Activated CD4-positive, alpha-beta T cell treated with anti-CD3 and anti-CD28 coated beads, Interleukin-2, amount 50 U/mL, for 16 hours (primary cell): Measurements from ENCODE around the gene PLD4.

Experiments
- DNase-seq: peaks from one replicate; pipeline ENCODE4 v3.0.0-alpha.2; 2020

PLD4 gene

GRCh38 chr14:104929268-104930230 lies 4.9 kb downstream of the PLD4 start:
- no peak for DNase-seq

GRCh38 chr14:104930526-104931303 lies 6.0 kb downstream of the PLD4 start:
- DNase-seq: no peak

GRCh38 chr14:104931304-104931770 lies 6.7 kb downstream of the PLD4 start:
- DNase-seq: no peak

GRCh38 chr14:104931771-104932675 lies 7.3 kb downstream of the PLD4 start:
- DNase-seq: no peak

- DNase-seq: peak; percentile 84
These were observed 8.3 kb downstream of the PLD4 start for GRCh38 chr14:104932676-104933631.

GRCh38 chr14:104933746-104934733 lies 9.4 kb downstream of the PLD4 start:
- DNase-seq: no peak

- no peak for DNase-seq
These were observed 10.5 kb downstream of the PLD4 start for GRCh38 chr14:104935026-104935650.

GRCh38 chr14:104935955-104936354 lies 11.3 kb downstream of the PLD4 start:
- no peak for DNase-seq

- DNase-seq: no peak
These were observed 11.9 kb downstream of the PLD4 start for GRCh38 chr14:104936361-104937155.

- no peak for DNase-seq
These were observed 12.5 kb downstream of the PLD4 start for GRCh38 chr14:104937161-104937560.

GRCh38 chr14:104937694-104938365 lies 13.2 kb downstream of the PLD4 start:
- no peak for DNase-seq

GRCh38 chr14:104938436-104938835 lies 13.8 kb downstream of the PLD4 start:
- DNase-seq: no peak

GRCh38 chr14:104938960-104939359 lies 14.3 kb downstream of the PLD4 start:
- DNase-seq: no peak

- no peak for DNase-seq
These were observed 15.2 kb downstream of the PLD4 start for GRCh38 chr14:104939666-104940410.

GRCh38 chr14:104940526-104941150 lies 16.0 kb downstream of the PLD4 start:
- DNase-seq: no peak

- no peak for DNase-seq
These were observed 17.1 kb downstream of the PLD4 start for GRCh38 chr14:104941508-104942365.
